ENCODE data around the gene DBNDD1.
"Not testable (repeated sequence)": the region's sequence is repeated elsewhere in the genome, so short reads cannot be mapped to it uniquely, and the experiment has no call there.

The DBNDD1 gene

GRCh38 chr16:90008708-90009145 is 10.5 kb downstream of the DBNDD1 start:
- ATAC-seq, result peak; percentile 98
- peak overlapping the region; percentile 57 for H3K4me3 Mint-ChIP-seq
- H3K4me1 Mint-ChIP-seq, result peaks cover 23% of the 10 kb centered on the region
- no peaks in the 10 kb centered on the region for H3K9me3 Mint-ChIP-seq
- peaks cover 4% of the 10 kb centered on the region for H3K36me3 Mint-ChIP-seq
- H3K27ac Mint-ChIP-seq, result peak overlapping the region; percentile 54
- peak; percentile 32 to 76 for DNase-seq (ENCODE audit: low spot score in 2 of 2)

GRCh38 chr16:90007635-90008234 is 11.5 kb downstream of the DBNDD1 start:
- not testable (repeated sequence) for H3K27ac Mint-ChIP-seq; H3K4me3 Mint-ChIP-seq; DNase-seq (ENCODE audit: low spot score in 2 of 2); H3K36me3 Mint-ChIP-seq; ATAC-seq; H3K9me3 Mint-ChIP-seq
- peaks cover 18% of the 10 kb centered on the region for H3K4me1 Mint-ChIP-seq

GRCh38 chr16:90007015-90007414 is 12.2 kb downstream of the DBNDD1 start:
- Mint-ChIP-seq H3K27ac (no peak overlapping the region), H3K4me1 (peaks cover 18% of the 10 kb centered on the region), H3K36me3 (peaks cover 4% of the 10 kb centered on the region), H3K9me3 (no peaks in the 10 kb centered on the region), H3K4me3 (no peak overlapping the region)
- DNase-seq (ENCODE audit: low spot score in 2 of 2) (no peak), ATAC-seq (no peak)

GRCh38 chr16:90005956-90006663 is 13.1 kb downstream of the DBNDD1 start:
- DNase-seq (ENCODE audit: low spot score in 2 of 2) (no peak), ATAC-seq (no peak)
- peaks cover 18% of the 10 kb centered on the region for H3K4me1 Mint-ChIP-seq
- H3K36me3 Mint-ChIP-seq, result peaks cover 4% of the 10 kb centered on the region
- H3K9me3 Mint-ChIP-seq, result no peaks in the 10 kb centered on the region
- no peak overlapping the region for H3K4me3 Mint-ChIP-seq
- no peak overlapping the region for H3K27ac Mint-ChIP-seq

- ATAC-seq, result no peak
- Mint-ChIP-seq H3K4me1 (peaks cover 19% of the 10 kb centered on the region), H3K27ac (no peak overlapping the region), H3K9me3 (no peaks in the 10 kb centered on the region), H3K4me3 (no peak overlapping the region), H3K36me3 (peaks cover 4% of the 10 kb centered on the region)
- DNase-seq (ENCODE audit: low spot score in 2 of 2), result no peak
Measured at GRCh38 chr16:90004577-90004976, 14.7 kb downstream of the DBNDD1 start.

- DNase-seq (ENCODE audit: low spot score in 2 of 2), result no peak
- no peak for ATAC-seq
- peaks cover 7% of the 10 kb centered on the region for H3K4me1 Mint-ChIP-seq
- no peak overlapping the region for H3K4me3 Mint-ChIP-seq
- no peak overlapping the region for H3K27ac Mint-ChIP-seq
- peaks cover 6% of the 10 kb centered on the region for H3K36me3 Mint-ChIP-seq
- H3K9me3 Mint-ChIP-seq, result no peaks in the 10 kb centered on the region
Measured at GRCh38 chr16:90002759-90003158, 16.5 kb downstream of the DBNDD1 start.

- Mint-ChIP-seq H3K4me1 (peaks cover 7% of the 10 kb centered on the region), H3K36me3 (peaks cover 11% of the 10 kb centered on the region), H3K9me3 (no peaks in the 10 kb centered on the region), H3K27ac (no peak overlapping the region), H3K4me3 (no peak overlapping the region)
- no peak for DNase-seq (ENCODE audit: low spot score in 2 of 2)
- ATAC-seq, result peak; percentile 9
Measured at GRCh38 chr16:90001761-90002503, 17.3 kb downstream of the DBNDD1 start.

- Mint-ChIP-seq H3K4me3 (no peak overlapping the region), H3K36me3 (peaks cover 22% of the 10 kb centered on the region), H3K4me1 (peaks cover 17% of the 10 kb centered on the region), H3K27ac (no peak overlapping the region), H3K9me3 (no peaks in the 10 kb centered on the region)
- DNase-seq (ENCODE audit: low spot score in 2 of 2) (no peak), ATAC-seq (no peak)
Measured at GRCh38 chr16:90000733-90001427, 18.4 kb downstream of the DBNDD1 start.

GRCh38 chr16:89999831-90000574 is 19.3 kb downstream of the DBNDD1 start:
- H3K36me3 Mint-ChIP-seq, result peaks cover 31% of the 10 kb centered on the region
- H3K27ac Mint-ChIP-seq, result no peak overlapping the region
- ATAC-seq, result no peak

GRCh38 chr16:89996178-89996489 is 23.1 kb downstream of the DBNDD1 start:
- Mint-ChIP-seq H3K9me3 (no peaks in the 10 kb centered on the region), H3K27ac (peak overlapping the region; percentile 97), H3K4me3 (no peak overlapping the region), H3K4me1 (peaks cover 31% of the 10 kb centered on the region), H3K36me3 (peaks cover 69% of the 10 kb centered on the region)
- DNase-seq (ENCODE audit: low spot score in 2 of 2) (no peak), ATAC-seq (no peak)

More at GRCh38 chr16:89999831-90000574, 19.3 kb downstream of the DBNDD1 start:
- Mint-ChIP-seq H3K4me3 (no peak overlapping the region), H3K9me3 (no peaks in the 10 kb centered on the region), H3K4me1 (peaks cover 22% of the 10 kb centered on the region)
- DNase-seq (ENCODE audit: low spot score in 2 of 2), result no peak

- H3K4me1 Mint-ChIP-seq, result peaks cover 30% of the 10 kb centered on the region
- peaks cover 74% of the 10 kb centered on the region for H3K36me3 Mint-ChIP-seq
- not testable (repeated sequence) for H3K4me3 Mint-ChIP-seq, H3K9me3 Mint-ChIP-seq
- peak overlapping the region; percentile 97 for H3K27ac Mint-ChIP-seq
- ATAC-seq (peak; percentile 61), DNase-seq (ENCODE audit: low spot score in 2 of 2) (peak; percentile 36 to 81)
Measured at GRCh38 chr16:89995475-89996177, 23.6 kb downstream of the DBNDD1 start.

GRCh38 chr16:89994721-89995474 is 24.4 kb downstream of the DBNDD1 start:
- H3K4me3 Mint-ChIP-seq, H3K9me3 Mint-ChIP-seq: not testable (repeated sequence)
- peak in 1 of 2 donors; percentile 43 for DNase-seq (ENCODE audit: low spot score in 2 of 2)
- Mint-ChIP-seq H3K36me3 (peaks cover 81% of the 10 kb centered on the region), H3K27ac (peak overlapping the region; percentile 97), H3K4me1 (peaks cover 24% of the 10 kb centered on the region)
- ATAC-seq, result peak; percentile 81

- ATAC-seq (no peak), DNase-seq (ENCODE audit: low spot score in 2 of 2) (no peak)
- H3K4me1 Mint-ChIP-seq, result peaks cover 24% of the 10 kb centered on the region
- H3K27ac Mint-ChIP-seq, result peak overlapping the region; percentile 97
- H3K4me3 Mint-ChIP-seq, result no peak overlapping the region
- no peaks in the 10 kb centered on the region for H3K9me3 Mint-ChIP-seq
- H3K36me3 Mint-ChIP-seq, result peaks cover 86% of the 10 kb centered on the region
Measured at GRCh38 chr16:89994389-89994720, 24.9 kb downstream of the DBNDD1 start.

- Mint-ChIP-seq H3K9me3 (no peaks in the 10 kb centered on the region), H3K4me1 (peaks cover 24% of the 10 kb centered on the region), H3K4me3 (no peak overlapping the region), H3K36me3 (peaks cover 90% of the 10 kb centered on the region), H3K27ac (peak overlapping the region; percentile 97)
- no peak for ATAC-seq
- DNase-seq (ENCODE audit: low spot score in 2 of 2), result no peak
Measured at GRCh38 chr16:89993971-89994370, 25.3 kb downstream of the DBNDD1 start.

Measured in stimulated activated effector memory CD8-positive, alpha-beta T cell treated with anti-CD3 and anti-CD28 coated beads, Interleukin-12 subunit alpha, Interleukin-12 subunit beta, amount 100 ng/mL, for 72 hours (primary cell).